Fibroblast of lung (primary cell): ENCODE results near the gene OLFM1. TPM values are rescaled to one million over a fixed set of nuclear protein-coding genes. Genes with fewer than 3 reads are reported as not detected.

Source experiments
- DNase-seq, 2 donors: peaks; one replicate each; pipeline versions ENCODE4 v3.0.0 to v3.0.0-alpha.2; 2010; ENCODE audit warnings: low read depth in 2 of 2
- H2AFZ ChIP-seq: 2 replicates; pipeline ENCODE4 v1.5.1; 2012; ENCODE audit warnings: low read length, control low read depth, inconsistent platforms
- H3K27ac ChIP-seq: 2 replicates; pipeline ENCODE4 v1.5.1; 2011; ENCODE audit warnings: low read length, control low read depth; ENCODE audit not compliant: insufficient read depth
- H3K27me3 ChIP-seq: 2 replicates; pipeline ENCODE4 v1.5.1; 2011; ENCODE audit warnings: mild to moderate bottlenecking, low read length; ENCODE audit not compliant: control insufficient read depth, insufficient read depth
- H3K36me3 ChIP-seq: 2 replicates; pipeline ENCODE4 v1.5.1; 2011; ENCODE audit warnings: low read length; ENCODE audit not compliant: control insufficient read depth, insufficient read depth
- H3K4me1 ChIP-seq: 2 replicates; pipeline ENCODE4 v1.5.1; 2011; ENCODE audit warnings: low read length; ENCODE audit not compliant: control insufficient read depth, insufficient read depth; ENCODE audit errors: extremely low read depth
- H3K4me2 ChIP-seq: 2 replicates; pipeline ENCODE4 v1.5.1; 2011; ENCODE audit warnings: low read length, control low read depth; ENCODE audit not compliant: insufficient read depth; ENCODE audit errors: extremely low read depth
- H3K4me3 ChIP-seq, 4 experiments: fragments of 200-600 bp in 1 of 4; sonication (generic) in 1 of 4; replicated peaks in 1 of 4; 2 replicates each; pipeline ENCODE4 v1.5.1; 2011 to 2016; ENCODE audit warnings: low read length in 4 of 4, low read depth in 3 of 4, mild to moderate bottlenecking in 3 of 4, control low read depth in 2 of 4, inconsistent platforms in 1 of 4, mixed read lengths in 1 of 4; ENCODE audit not compliant: insufficient read depth in 1 of 4; ENCODE audit errors: control extremely low read depth in 1 of 4
- H3K79me2 ChIP-seq: 2 replicates; pipeline ENCODE4 v1.5.1; 2012; ENCODE audit warnings: mild to moderate bottlenecking, low read length, inconsistent platforms; ENCODE audit not compliant: control insufficient read depth, insufficient read depth
- H3K9ac ChIP-seq: 2 replicates; pipeline ENCODE4 v1.5.1; 2011; ENCODE audit warnings: mild to moderate bottlenecking, low read length, control low read depth; ENCODE audit not compliant: insufficient read depth
- H3K9me3 ChIP-seq: 2 replicates; pipeline ENCODE4 v1.5.1; 2012; ENCODE audit warnings: low read depth, low read length; ENCODE audit not compliant: control insufficient read depth, insufficient read depth
- H4K20me1 ChIP-seq: 2 replicates; pipeline ENCODE4 v1.5.1; 2011; ENCODE audit warnings: low read length; ENCODE audit not compliant: control insufficient read depth, insufficient read depth; ENCODE audit errors: extremely low read depth
- CTCF ChIP-seq, 2 donors: IDR thresholded peaks in 1 of 2; conservative IDR thresholded peaks in 1 of 2; 1 replicate in 1 of 2; 2 replicates in 1 of 2; pipeline ENCODE4 v1.5.1; 2011 to 2012; ENCODE audit warnings: low read length in 2 of 2, control low read depth in 1 of 2, inconsistent platforms in 1 of 2, low read depth in 1 of 2, mild to moderate bottlenecking in 1 of 2
- EZH2 ChIP-seq: IDR thresholded peaks from 2 replicates; pipeline ENCODE4 v1.5.1; 2012; ENCODE audit warnings: low read length, control low read depth, mild to moderate bottlenecking; ENCODE audit errors: missing control alignments
- polyA plus RNA-seq, 2 donors: library from polyadenylated mRNA; depleted of rRNA in 1 of 2; stranded (reverse) in 1 of 2; unstranded in 1 of 2; fragments of >200 nt; gene quantifications; 2 replicates each; pipeline ENCODE4 v1.2.1, GENCODE V29; 2011 to 2012; ENCODE audit warnings: missing spikeins in 1 of 2
- total RNA-seq: library from RNA; depleted of rRNA; stranded (reverse); fragments of >200 nt; gene quantifications from 2 replicates; pipeline ENCODE4 v1.2.1, GENCODE V29; 2014

The OLFM1 gene
- total and polyA plus RNA-seq, 2 donors (not counting 1 experiment from before 2014, with no cell fraction given), result 2.0 to 7.6 TPM

DNA sequence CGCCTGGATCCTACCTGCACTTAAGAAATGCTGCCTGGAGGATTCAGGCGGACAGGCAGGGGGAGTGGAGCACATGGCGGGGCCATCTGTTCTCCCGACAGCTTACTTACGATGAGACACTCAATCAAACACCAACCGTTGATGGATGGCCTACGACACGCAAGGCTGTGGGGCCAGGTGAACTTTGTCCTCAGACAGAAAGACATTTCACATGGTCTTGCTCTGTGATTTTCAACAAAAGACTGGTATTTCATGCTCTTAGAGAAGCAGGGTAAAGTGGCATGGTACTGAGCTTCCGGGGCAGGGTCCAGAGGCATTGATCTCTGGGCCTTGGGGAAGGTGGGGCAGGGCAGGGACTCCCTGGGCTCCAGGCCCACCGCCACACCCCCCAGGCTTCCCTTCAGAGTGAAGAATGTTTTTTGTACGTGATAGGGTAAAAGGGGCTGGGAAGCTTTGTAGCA, 9.1 kb upstream of the OLFM1 start:
- DNase-seq, result no peak
- Histone ChIP-seq H3K27me3 (no peaks in the 10 kb centered on the region), H2AFZ (no peak overlapping the region), H3K4me1 (no peaks in the 10 kb centered on the region), H3K4me3 (no peak overlapping the region), H3K79me2 (no peaks in the 10 kb centered on the region), H3K4me2 (no peak overlapping the region), H3K27ac (no peak overlapping the region), H3K9ac (no peak overlapping the region), H4K20me1 (no peaks in the 10 kb centered on the region), H3K9me3 (no peaks in the 10 kb centered on the region), H3K36me3 (no peaks in the 10 kb centered on the region)
- TF ChIP-seq EZH2, result no peak
- TF ChIP-seq CTCF (conservative IDR thresholded peaks at IDR 0.05 in 1 of 2, IDR thresholded peaks at IDR 0.05 in 1 of 2; ENCODE audit: low read depth in 1 of 2, low read length in 2 of 2), result no peak

DNA sequence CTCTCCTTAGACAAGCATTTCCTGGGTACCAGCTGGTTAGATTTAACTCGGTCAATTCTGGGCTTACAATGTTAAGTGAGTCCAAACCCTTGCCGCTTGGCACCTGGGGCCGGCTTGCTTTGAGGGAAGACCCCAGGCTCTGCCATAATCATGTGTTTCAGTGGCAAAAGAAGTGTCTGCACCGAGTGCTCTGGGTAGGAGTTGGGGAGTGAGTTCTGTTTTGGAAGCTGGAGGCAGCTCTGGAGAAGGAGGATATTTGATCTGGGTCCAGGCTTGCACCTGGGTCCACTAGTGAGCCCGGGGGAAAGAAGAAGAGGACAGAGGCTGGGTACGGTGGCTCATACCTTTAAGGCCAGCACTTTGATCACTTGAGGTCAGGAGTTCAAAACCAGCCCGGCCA, 8.4 kb upstream of the OLFM1 start:
- Histone ChIP-seq H3K79me2 (no peaks in the 10 kb centered on the region), H3K4me1 (no peaks in the 10 kb centered on the region), H4K20me1 (no peaks in the 10 kb centered on the region), H3K27me3 (no peaks in the 10 kb centered on the region), H3K9ac (no peak overlapping the region), H3K36me3 (no peaks in the 10 kb centered on the region), H3K4me2 (no peak overlapping the region), H2AFZ (no peak overlapping the region), H3K4me3 (no peak overlapping the region), H3K27ac (no peak overlapping the region), H3K9me3 (no peaks in the 10 kb centered on the region)
- no peak for DNase-seq
- TF ChIP-seq EZH2 (no peak), CTCF (conservative IDR thresholded peaks at IDR 0.05 in 1 of 2, IDR thresholded peaks at IDR 0.05 in 1 of 2; ENCODE audit: low read depth in 1 of 2, low read length in 2 of 2) (no peak)

- Histone ChIP-seq H4K20me1 (no peaks in the 10 kb centered on the region), H3K36me3 (no peaks in the 10 kb centered on the region), H3K4me2 (no peak overlapping the region), H3K9ac (no peak overlapping the region), H3K79me2 (no peaks in the 10 kb centered on the region), H3K9me3 (no peaks in the 10 kb centered on the region), H3K27ac (no peak overlapping the region), H3K27me3 (no peaks in the 10 kb centered on the region), H2AFZ (no peak overlapping the region), H3K4me1 (no peaks in the 10 kb centered on the region), H3K4me3 (no peak overlapping the region)
- TF ChIP-seq CTCF (conservative IDR thresholded peaks at IDR 0.05 in 1 of 2, IDR thresholded peaks at IDR 0.05 in 1 of 2; ENCODE audit: low read depth in 1 of 2, low read length in 2 of 2) (no peak), EZH2 (no peak)
- no peak for DNase-seq
These were observed 7.8 kb upstream of the OLFM1 start for GRCh38 chr9:135079676-135080075.
